Upper lobe of right lung (tissue), 1 donor: ENCODE results near the gene NUMBL. TPM values are rescaled to one million over a fixed set of nuclear protein-coding genes. Genes with fewer than 3 reads are reported as not detected.

Source experiments
- ATAC-seq: fragments of 200-7000 bp; cut with Tn5 transposase; one replicate; pipeline ENCODE4 v1.9.1; 2020; ENCODE audit warnings: mild to moderate bottlenecking, moderate library complexity
- DNase-seq: peaks from one replicate; pipeline ENCODE4 v3.0.0-alpha.2; 2020
- H3K27ac ChIP-seq: fragments of 200-600 bp; one replicate; pipeline ENCODE4 v1.8.0; 2022
- H3K27me3 ChIP-seq: fragments of 200-600 bp; one replicate; pipeline ENCODE4 v1.8.0; 2022; ENCODE audit warnings: mild to moderate bottlenecking
- H3K36me3 ChIP-seq: fragments of 200-600 bp; one replicate; pipeline ENCODE4 v1.8.0; 2022
- H3K4me1 ChIP-seq: fragments of 200-600 bp; one replicate; pipeline ENCODE4 v1.8.0; 2022
- H3K4me3 ChIP-seq: fragments of 200-600 bp; one replicate; pipeline ENCODE4 v1.8.0; 2022; ENCODE audit warnings: mild to moderate bottlenecking
- H3K9me3 ChIP-seq: fragments of 200-600 bp; one replicate; pipeline ENCODE4 v1.8.0; 2022
- CTCF ChIP-seq: fragments of 200-600 bp; IDR thresholded peaks from one replicate; pipeline ENCODE4 v1.8.0; 2022; ENCODE audit warnings: antibody characterized with exemption
- intact Hi-C: fragments of 100-400 bp; cut with DNase I; formaldehyde crosslinking; loops from one replicate; pipeline ENCODE4 v1.11.0; 2022
- total RNA-seq: library from RNA; stranded (reverse); fragmentation: NEBNext Ultra II Directional; extraction: Animal tissue kit (Norgen Biotek cat#: 25700); gene quantifications from one replicate; pipeline ENCODE4 v1.2.1, GENCODE V29; 2021
- donor health status: DM: no; HTN: yes; CAD: no; lungs with severe emphysema.

The NUMBL gene
- total RNA-seq, 1 donor from 2014 or later, result 19.5 TPM

- H3K27me3 ChIP-seq, result no peaks in the 10 kb centered on the region
- no peak overlapping the region for H3K27ac ChIP-seq
- H3K36me3 ChIP-seq, result no peaks in the 10 kb centered on the region
- no peak for DNase-seq
- intact Hi-C loops, result no loop called here
- TF ChIP-seq CTCF, result no peak
- no peaks in the 10 kb centered on the region for H3K9me3 ChIP-seq
- ATAC-seq, result no peak
- H3K4me3 ChIP-seq, result no peak overlapping the region
- H3K4me1 ChIP-seq, result peaks cover 14% of the 10 kb centered on the region
Observed at GRCh38 chr19:40642757-40643305, 47.6 kb downstream of the NUMBL start.

GRCh38 chr19:40642051-40642706 lies 48.3 kb downstream of the NUMBL start:
- TF ChIP-seq CTCF, result no peak
- Histone ChIP-seq H3K27me3 (no peaks in the 10 kb centered on the region), H3K4me3 (no peak overlapping the region), H3K36me3 (no peaks in the 10 kb centered on the region), H3K4me1 (peaks cover 14% of the 10 kb centered on the region), H3K27ac (no peak overlapping the region), H3K9me3 (no peaks in the 10 kb centered on the region)
- ATAC-seq, result no peak
- intact Hi-C loops, result no loop called here
- DNase-seq, result no peak

- Histone ChIP-seq H3K27ac (peak overlapping the region; percentile 31), H3K27me3 (no peaks in the 10 kb centered on the region), H3K4me3 (no peak overlapping the region), H3K4me1 (peaks cover 6% of the 10 kb centered on the region), H3K9me3 (no peaks in the 10 kb centered on the region), H3K36me3 (no peaks in the 10 kb centered on the region)
- intact Hi-C loops, result no loop called here
- no peak for TF ChIP-seq CTCF
- DNase-seq (no peak), ATAC-seq (no peak)
Observed at GRCh38 chr19:40641281-40641680, 49.2 kb downstream of the NUMBL start.

GRCh38 chr19:40640744-40641143 lies 49.7 kb downstream of the NUMBL start:
- ATAC-seq (peak; percentile 53), DNase-seq (no peak)
- H3K36me3 ChIP-seq, result no peaks in the 10 kb centered on the region
- no peak for TF ChIP-seq CTCF
- H3K4me3 ChIP-seq, result no peak overlapping the region
- intact Hi-C loops, result no loop called here
- H3K4me1 ChIP-seq, result peaks cover 3% of the 10 kb centered on the region
- no peaks in the 10 kb centered on the region for H3K9me3 ChIP-seq
- H3K27me3 ChIP-seq, result no peaks in the 10 kb centered on the region
- H3K27ac ChIP-seq, result peak overlapping the region; percentile 31

GRCh38 chr19:40639638-40639982 lies 50.8 kb downstream of the NUMBL start:
- intact Hi-C loops, result no loop called here
- DNase-seq (no peak), ATAC-seq (no peak)
- Histone ChIP-seq H3K27ac (no peak overlapping the region), H3K4me1 (no peaks in the 10 kb centered on the region), H3K9me3 (no peaks in the 10 kb centered on the region), H3K27me3 (no peaks in the 10 kb centered on the region), H3K4me3 (no peak overlapping the region), H3K36me3 (no peaks in the 10 kb centered on the region)
- no peak for TF ChIP-seq CTCF

- intact Hi-C loops, result no loop called here
- no peaks in the 10 kb centered on the region for H3K4me1 ChIP-seq
- no peak for TF ChIP-seq CTCF
- H3K27ac ChIP-seq, result no peak overlapping the region
- no peaks in the 10 kb centered on the region for H3K9me3 ChIP-seq
- ATAC-seq (no peak), DNase-seq (no peak)
- no peaks in the 10 kb centered on the region for H3K27me3 ChIP-seq
- no peak overlapping the region for H3K4me3 ChIP-seq
- no peaks in the 10 kb centered on the region for H3K36me3 ChIP-seq
Observed at GRCh38 chr19:40638327-40638726, 52.1 kb downstream of the NUMBL start.
